ENCODE results near the gene PHACTR2.
"Not testable (repeated sequence)": the region's sequence is repeated elsewhere in the genome, so short reads cannot be mapped to it uniquely, and the experiment has no call there.

Gene PHACTR2

DNA sequence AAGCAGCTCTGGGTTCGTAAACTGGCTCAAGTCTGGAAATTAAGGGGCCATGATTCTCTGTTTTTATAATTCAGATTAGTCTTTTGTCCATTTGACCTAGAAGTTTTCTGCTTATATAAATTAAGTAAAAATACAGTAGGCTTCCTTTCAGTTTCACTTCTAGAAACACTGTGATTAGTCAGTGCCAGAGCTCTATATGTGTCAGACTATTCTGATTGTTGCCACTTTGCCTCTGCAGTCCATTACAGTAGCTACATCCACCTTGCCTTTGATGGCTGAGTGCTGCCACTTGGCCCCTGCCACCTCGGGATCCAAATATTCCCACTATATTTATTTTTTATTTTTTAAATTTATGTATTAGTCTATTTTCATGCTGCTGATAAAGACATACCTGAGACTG, 194.4 kb downstream of the PHACTR2 start:
- no peaks in the 10 kb centered on the region for H3K36me3 ChIP-seq (ENCODE audit: control insufficient read depth in 1 of 2, insufficient read depth in 2 of 2, low read length in 2 of 2)
- no peak overlapping the region for H3K4me3 ChIP-seq (ENCODE audit: low read depth in 1 of 2, low read length in 2 of 2)
- no peaks in the 10 kb centered on the region for H3K27me3 ChIP-seq (ENCODE audit: low read depth, low read length)
- H3K27ac ChIP-seq (ENCODE audit: low read length) = no peak overlapping the region
- no peaks in the 10 kb centered on the region for H3K9me3 ChIP-seq (ENCODE audit: control insufficient read depth in 1 of 2, low read length in 2 of 2)
- H3K4me1 ChIP-seq (ENCODE audit: control insufficient read depth in 1 of 2, insufficient read depth in 2 of 2, low read length in 2 of 2) = no peaks in the 10 kb centered on the region

DNA sequence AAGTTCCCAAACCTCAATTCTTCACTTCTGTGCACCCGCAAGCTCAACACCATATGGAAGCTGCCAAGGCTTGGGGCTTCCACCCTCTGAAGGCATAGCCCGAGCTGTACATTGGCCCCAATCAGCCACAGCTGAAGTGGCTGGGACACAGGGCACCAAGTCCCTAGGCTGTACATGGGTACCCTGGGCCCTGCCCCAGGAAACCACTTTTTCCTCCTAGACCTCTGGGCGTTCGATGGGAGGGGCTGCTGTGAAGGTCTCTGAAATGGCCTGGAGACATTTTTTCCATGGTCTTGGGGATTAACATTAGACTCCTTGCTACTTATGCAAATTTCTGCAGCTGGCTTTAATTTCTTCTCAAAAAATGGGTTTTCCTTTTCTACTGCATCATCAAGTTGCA, 195.8 kb downstream of the PHACTR2 start:
- not testable (repeated sequence) for H3K4me3 ChIP-seq (ENCODE audit: low read depth in 1 of 2, low read length in 2 of 2); H3K27ac ChIP-seq (ENCODE audit: low read length); H3K9me3 ChIP-seq (ENCODE audit: control insufficient read depth in 1 of 2, low read length in 2 of 2); H3K27me3 ChIP-seq (ENCODE audit: low read depth, low read length); H3K36me3 ChIP-seq (ENCODE audit: control insufficient read depth in 1 of 2, insufficient read depth in 2 of 2, low read length in 2 of 2); H3K4me1 ChIP-seq (ENCODE audit: control insufficient read depth in 1 of 2, insufficient read depth in 2 of 2, low read length in 2 of 2)

DNA sequence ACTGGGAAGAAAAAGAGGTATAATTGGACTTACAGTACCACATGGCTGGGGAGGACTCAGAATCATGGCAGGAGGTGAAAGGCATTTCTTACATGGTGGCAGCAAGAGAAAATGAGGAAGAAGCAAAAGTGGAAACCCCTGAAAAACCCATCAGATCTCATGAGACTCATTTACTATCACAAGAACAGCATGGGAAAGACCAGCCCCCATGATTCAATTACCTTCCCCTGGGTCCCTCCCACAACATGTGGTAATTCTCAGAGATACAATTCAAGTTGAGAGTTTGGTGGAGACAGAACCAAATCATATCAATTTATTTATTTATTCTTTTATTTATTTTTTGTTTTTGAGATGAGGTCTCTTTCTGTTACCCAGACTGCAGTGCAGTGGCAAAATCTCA, 196.7 kb downstream of the PHACTR2 start:
- not testable (repeated sequence) for H3K4me1 ChIP-seq (ENCODE audit: control insufficient read depth in 1 of 2, insufficient read depth in 2 of 2, low read length in 2 of 2); H3K27ac ChIP-seq (ENCODE audit: low read length); H3K36me3 ChIP-seq (ENCODE audit: control insufficient read depth in 1 of 2, insufficient read depth in 2 of 2, low read length in 2 of 2); H3K4me3 ChIP-seq (ENCODE audit: low read depth in 1 of 2, low read length in 2 of 2); H3K27me3 ChIP-seq (ENCODE audit: low read depth, low read length)
- peaks cover 0 to 14% of the 10 kb centered on the region in 2 donors for H3K9me3 ChIP-seq (ENCODE audit: control insufficient read depth in 1 of 2, low read length in 2 of 2)

DNA sequence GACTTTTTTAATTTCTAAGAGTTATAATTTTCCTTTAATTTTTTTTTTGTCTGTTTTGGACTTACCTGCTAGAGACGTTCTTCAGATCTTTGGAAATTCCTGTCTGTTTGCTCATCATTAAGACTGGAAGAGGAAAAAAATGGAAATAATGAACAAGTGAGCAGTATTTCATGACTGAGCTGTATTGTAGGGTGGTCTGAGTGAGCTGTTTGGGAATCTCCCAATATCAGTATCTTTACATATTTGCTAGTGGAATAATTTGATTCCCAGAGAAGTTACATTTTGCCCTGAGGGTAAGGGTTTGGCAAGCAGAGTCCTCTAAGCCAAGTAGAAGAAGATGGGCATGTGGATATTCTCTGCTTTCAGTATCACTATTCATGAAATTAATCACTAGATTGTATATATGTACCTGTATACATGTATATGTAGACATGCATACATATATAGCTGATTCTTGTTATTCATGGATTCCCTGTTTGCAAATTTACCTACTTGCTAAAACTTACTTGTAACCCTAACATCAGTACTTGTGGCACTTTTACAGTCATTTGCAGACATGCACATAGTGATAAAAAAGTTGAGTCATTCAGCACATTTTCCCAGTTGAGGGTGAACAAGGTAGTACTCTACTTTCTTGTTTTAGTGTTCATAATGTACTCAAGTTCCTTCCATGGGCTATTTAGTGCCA, 200.0 kb downstream of the PHACTR2 start:
- no peak overlapping the region for H3K27ac ChIP-seq (ENCODE audit: low read length)
- peaks cover 0 to 14% of the 10 kb centered on the region in 2 donors for H3K9me3 ChIP-seq (ENCODE audit: control insufficient read depth in 1 of 2, low read length in 2 of 2)
- H3K4me1 ChIP-seq (ENCODE audit: control insufficient read depth in 1 of 2, insufficient read depth in 2 of 2, low read length in 2 of 2) = no peaks in the 10 kb centered on the region
- H3K4me3 ChIP-seq (ENCODE audit: low read depth in 1 of 2, low read length in 2 of 2) = no peak overlapping the region
- no peaks in the 10 kb centered on the region for H3K27me3 ChIP-seq (ENCODE audit: low read depth, low read length)
- no peaks in the 10 kb centered on the region for H3K36me3 ChIP-seq (ENCODE audit: control insufficient read depth in 1 of 2, insufficient read depth in 2 of 2, low read length in 2 of 2)

DNA sequence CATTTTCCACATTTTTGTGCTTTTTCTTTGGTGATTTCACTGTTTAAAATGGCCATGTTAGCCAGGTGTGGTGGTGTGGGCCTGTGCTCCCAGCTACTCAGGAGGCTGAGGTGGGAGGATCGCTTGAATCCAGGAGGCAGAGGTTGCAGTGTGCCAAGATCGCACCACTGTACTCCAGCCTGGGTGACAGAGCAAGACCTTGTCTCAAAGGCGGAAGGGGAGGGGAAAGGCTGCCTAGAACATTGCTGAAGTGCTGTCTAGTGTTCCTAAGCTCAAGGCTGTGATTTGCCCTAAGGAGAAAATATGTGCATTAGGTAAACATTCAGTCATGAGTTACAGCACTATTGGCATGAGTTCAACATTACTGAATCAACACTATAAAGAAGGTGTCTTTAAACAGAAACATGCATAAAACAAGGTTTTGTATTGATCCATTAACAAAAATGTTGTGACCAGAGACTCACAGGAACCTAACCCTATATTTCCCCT, 200.6 kb downstream of the PHACTR2 start:
- H3K36me3 ChIP-seq (ENCODE audit: control insufficient read depth in 1 of 2, insufficient read depth in 2 of 2, low read length in 2 of 2) = no peaks in the 10 kb centered on the region
- no peaks in the 10 kb centered on the region for H3K27me3 ChIP-seq (ENCODE audit: low read depth, low read length)
- peaks cover 0 to 14% of the 10 kb centered on the region in 2 donors for H3K9me3 ChIP-seq (ENCODE audit: control insufficient read depth in 1 of 2, low read length in 2 of 2)
- no peak overlapping the region for H3K4me3 ChIP-seq (ENCODE audit: low read depth in 1 of 2, low read length in 2 of 2)
- H3K4me1 ChIP-seq (ENCODE audit: control insufficient read depth in 1 of 2, insufficient read depth in 2 of 2, low read length in 2 of 2) = no peaks in the 10 kb centered on the region
- H3K27ac ChIP-seq (ENCODE audit: low read length) = no peak overlapping the region

DNA sequence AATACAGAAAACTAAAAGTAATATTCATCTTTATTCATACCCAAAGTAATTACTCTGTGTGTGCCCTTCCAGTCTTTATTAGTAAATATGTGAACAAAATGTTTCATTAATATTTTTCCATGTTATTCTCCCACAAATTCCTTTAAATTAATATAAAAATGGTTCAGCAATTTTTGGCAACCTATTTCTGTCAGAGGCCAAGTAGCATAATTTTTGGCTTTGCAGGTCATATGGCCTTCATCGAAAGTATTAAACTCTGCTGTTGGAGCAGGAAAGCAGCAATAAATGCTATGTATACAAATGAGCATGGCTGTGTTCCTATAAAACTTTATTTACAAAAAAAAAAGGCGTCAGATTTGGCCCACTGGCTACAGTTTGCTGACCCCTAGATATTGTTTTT, 202.6 kb downstream of the PHACTR2 start:
- H3K4me3 ChIP-seq (ENCODE audit: low read depth in 1 of 2, low read length in 2 of 2) = no peak overlapping the region
- no peaks in the 10 kb centered on the region for H3K27me3 ChIP-seq (ENCODE audit: low read depth, low read length)
- H3K36me3 ChIP-seq (ENCODE audit: control insufficient read depth in 1 of 2, insufficient read depth in 2 of 2, low read length in 2 of 2) = no peaks in the 10 kb centered on the region
- H3K27ac ChIP-seq (ENCODE audit: low read length) = no peak overlapping the region
- H3K4me1 ChIP-seq (ENCODE audit: control insufficient read depth in 1 of 2, insufficient read depth in 2 of 2, low read length in 2 of 2) = no peaks in the 10 kb centered on the region
- peaks cover 0 to 14% of the 10 kb centered on the region in 2 donors for H3K9me3 ChIP-seq (ENCODE audit: control insufficient read depth in 1 of 2, low read length in 2 of 2)

All from muscle layer of duodenum (tissue), 2 donors.